ENCODE measurements around the gene GAS7. TPM values are rescaled to one million over a fixed set of nuclear protein-coding genes. Genes with fewer than 3 reads are reported as not detected.
A peak's percentile ranks its signal among the peaks of the same experiment; 100 is the strongest.

Gene GAS7
- total RNA-seq, 1 experiment from 2014 or later: 0.76 TPM

DNA sequence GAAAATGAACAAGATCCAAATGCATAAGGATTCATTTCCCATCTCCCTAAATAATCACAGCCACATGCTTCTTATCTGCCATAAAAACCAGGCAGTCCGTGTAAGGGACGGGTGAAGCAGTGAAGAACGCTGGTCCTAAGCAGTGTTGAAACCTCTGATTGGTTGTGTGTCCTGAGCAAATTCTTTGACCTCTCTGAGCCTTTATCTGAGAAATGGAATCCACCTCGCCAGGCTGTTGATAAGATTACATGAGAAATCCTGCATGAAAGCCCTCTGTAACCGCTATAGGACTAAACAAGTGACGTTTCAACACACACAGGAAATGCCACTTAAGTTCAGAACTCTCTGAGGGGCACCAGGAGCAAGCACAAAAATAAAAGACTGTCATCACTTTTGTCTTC lies 26.8 kb downstream of the GAS7 start:
- DNase-seq (ENCODE audit: low read depth): no peak

DNA sequence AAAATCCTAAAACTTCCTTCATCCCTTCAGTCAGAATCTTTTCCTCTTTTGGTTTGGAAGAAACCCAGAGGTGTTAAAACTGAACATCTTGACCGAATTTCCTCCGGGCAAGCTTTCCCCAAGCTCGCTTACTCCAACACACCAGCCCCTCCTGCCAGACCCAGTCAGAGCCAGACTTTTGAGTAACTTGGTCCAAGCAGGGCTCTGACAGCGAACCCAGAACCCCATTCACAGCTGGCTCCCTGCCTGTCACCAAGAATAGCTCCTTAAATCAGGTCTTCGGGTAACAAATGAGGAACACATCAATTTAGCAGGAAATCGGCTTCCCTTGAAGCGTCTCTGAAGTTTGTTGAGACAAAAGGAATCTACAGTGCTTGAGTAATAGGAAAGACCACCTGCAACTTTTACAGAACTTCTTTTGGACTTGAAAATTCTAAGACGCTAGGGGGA lies 27.3 kb downstream of the GAS7 start:
- DNase-seq (ENCODE audit: low read depth): no peak

DNA sequence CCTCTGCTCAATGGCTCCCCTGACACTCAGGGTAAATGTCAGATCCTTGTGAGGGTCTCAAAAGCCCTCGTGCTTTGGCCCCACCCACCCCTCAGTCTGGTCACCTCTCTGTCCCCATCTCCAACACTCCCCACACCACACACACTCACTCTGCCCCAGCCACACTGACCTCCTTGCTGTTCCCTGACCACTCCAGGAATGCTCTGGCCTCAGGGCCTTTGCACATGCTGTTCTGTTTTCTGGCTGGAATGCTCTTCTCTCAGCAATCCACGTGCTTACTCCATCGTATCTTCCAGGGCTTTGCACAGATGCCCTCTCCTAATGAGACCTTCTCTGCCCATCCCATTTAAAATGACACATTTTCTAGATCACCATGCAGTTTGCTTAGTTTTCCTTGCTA lies 28.2 kb downstream of the GAS7 start:
- no peak for DNase-seq (ENCODE audit: low read depth)

DNA sequence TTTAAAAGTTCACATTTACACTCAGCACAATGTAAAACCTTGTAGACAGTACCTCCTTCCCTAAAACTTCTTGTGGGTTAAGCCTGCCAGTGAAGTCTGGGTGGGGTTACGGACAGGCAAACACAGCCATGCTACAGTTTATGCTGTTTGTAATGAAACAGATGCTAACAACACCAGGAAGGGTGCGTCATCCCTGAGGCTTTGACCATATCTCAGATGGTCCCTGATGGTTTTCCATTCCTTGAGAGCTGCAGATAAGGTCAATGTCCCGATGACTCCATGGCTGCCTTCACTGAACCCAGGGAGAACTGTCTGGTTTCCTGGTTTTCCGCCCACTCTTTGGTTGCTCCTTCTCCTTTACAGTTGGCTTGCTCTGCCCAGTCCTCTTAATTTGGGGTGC lies 29.1 kb downstream of the GAS7 start:
- DNase-seq (ENCODE audit: low read depth): no peak

DNA sequence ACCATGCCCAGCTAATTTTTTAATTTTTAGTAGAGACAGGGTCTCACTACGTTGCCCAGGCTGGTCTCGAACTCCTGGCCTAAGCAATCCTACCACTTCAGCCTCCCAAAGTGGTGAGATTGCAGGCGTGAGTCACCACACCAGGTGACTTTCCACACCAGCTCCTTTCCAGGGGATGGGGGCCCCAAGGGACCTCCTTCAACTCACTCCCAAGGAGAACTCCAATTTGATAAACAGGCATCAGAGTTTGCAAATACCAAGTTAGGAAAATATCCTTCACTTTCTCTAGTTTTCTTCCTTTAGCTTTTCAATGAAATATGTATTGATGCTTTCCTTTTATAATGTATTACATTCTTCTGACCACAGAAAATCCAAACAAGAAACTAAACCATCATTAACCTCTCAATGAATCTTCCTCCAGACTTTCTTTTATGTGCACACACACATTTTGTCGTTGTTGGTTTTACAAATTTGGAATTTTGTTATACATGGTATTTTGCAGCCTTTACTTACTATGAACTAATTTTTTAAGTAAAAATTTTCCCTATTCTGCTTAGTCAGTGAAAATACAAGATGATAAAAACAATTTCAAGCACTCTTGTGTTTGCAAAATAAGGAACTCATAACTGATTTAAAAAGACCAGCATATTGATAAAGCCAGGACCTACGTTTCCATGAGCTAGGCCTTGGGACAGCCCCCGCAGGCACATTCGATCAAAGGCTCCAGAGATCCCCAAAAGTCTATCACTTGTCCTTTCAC lies 32.0 kb downstream of the GAS7 start:
- DNase-seq (ENCODE audit: low read depth): no peak

DNA sequence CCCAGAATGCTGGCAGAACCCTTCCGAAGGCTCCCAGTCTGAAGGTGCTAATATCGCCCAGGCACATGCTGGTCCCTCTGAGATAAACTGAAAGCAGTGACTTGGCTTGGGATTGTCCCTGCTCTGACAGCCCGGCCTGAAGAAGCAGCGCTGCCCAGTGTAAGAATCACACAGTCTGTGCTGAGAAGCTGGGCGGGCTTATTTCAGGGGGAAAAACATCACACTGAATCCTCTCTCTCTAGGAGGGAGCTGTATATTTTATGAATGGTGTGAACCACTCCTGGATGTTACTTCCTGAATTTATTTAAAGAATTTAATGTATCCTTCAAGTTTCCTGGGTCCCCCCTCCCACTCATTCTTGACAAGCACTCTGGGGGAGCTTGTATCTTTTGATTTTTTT lies 36.3 kb downstream of the GAS7 start:
- DNase-seq (ENCODE audit: low read depth): no peak

DNA sequence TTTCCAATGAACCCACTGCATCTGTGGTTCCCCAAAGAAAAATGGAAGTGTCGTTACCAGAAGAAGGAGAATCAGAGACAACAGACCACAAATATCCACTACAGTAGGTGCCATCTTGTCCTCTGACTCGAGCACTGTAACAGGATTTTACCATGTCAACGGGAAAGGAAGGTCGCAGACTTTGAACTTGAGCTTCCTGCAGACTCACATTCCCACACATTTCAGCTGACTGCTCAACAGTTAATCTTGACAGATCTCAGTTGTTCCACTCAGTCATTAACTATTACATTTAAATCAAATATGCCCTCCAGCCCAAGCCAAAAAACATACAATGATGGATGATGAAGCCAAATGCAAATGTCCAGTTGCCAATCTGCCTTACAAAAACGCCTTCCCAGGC lies 37.0 kb downstream of the GAS7 start:
- DNase-seq (ENCODE audit: low read depth): no peak

DNA sequence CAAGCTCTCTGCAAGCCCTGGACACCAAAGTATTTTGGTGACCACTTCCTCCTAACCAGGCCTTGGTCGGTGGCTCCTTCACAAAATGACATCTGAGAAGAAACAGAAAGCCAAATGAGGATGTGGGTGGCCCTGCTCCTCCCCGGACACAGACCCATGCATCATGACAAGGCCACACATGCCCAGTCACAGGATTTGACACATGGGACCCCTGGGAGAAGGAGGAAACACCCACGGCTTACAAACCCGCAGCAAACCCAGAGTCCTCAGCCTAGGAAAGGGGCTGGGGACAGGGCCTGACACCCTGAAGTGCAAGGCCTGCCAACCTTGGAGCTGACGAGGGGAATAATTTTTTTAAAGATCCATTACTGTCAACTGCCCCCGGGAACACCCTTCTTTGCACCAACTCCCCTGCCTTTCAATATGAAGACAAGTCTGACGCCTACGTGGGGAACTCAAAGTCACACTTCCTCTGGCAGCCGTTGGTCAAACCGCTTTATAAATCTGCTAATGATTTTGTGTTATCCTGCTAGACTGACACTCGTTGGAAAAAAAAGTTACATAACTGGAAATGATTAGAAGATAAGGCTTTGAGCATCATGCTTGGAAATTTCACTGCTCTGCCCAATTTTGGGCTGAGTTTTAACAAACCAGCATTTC lies 41.3 kb downstream of the GAS7 start:
- DNase-seq (ENCODE audit: low read depth): no peak

DNA sequence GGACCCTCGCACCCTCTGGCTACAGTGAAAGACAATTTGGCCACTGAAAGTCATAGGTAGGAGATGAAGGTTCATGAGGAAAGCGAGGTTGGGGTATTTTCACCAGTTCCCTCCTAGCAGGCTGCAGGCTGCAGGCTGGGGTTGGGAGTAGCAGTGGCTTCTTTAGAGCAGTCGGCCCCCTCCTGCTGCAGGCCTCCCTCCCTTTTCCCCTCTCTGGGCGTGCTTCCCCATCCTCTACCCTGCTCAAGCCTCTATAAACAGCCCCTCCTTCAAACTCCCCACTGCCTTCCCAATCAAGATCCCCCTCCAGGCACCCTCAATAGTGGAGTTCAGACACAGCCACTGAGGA lies 41.8 kb downstream of the GAS7 start:
- DNase-seq (ENCODE audit: low read depth): no peak

DNA sequence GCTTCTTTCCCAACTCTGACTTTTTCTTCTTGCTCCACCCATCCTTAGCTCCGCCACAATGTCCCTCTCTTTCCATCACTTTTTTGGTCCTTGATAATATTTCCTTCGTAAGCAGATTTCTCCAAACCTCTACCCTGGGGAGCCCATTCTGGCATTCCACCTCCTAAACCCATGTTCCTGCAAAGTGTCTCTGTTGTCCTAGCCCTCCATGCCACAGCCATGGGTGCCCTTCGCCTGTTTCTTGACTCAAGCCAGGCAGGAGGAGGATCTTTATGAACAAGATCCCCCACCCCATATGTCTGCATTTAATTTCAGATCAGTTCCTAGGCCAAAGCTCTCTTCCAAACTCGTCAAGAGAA lies 42.4 kb downstream of the GAS7 start:
- no peak for DNase-seq (ENCODE audit: low read depth)

DNA sequence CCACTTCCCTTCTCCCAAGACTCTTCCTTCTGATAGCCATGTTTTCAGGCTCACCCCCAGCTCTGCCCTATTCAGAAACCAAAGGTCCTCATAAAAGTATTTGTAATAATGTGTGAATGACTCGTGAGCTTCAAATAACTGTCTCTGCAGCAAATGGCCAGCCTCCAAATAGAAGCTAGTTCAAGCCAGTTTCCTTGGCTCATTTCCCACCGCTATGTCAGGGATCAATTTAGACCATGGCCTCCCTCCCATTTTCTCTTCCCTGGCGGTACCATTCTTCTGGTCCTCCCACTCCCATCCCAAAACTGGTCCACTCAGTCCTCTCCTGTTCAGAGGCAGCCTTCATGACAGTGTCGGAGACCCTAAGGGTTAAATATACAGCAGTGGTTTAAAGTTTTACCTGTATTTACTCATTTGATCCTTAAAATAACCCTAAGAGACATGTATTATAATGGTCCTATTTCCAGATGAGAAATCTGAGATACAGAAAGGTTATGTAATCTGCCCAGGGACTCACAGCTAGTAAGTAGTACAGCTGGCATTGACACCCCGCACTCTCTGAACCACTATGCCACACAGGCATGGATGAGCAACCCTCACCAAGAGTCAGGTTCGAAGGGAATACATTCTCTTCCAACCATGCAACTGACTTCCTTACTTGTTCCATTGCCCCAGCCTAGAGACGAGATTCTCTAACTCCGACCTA lies 42.9 kb downstream of the GAS7 start:
- DNase-seq (ENCODE audit: low read depth): no peak

DNA sequence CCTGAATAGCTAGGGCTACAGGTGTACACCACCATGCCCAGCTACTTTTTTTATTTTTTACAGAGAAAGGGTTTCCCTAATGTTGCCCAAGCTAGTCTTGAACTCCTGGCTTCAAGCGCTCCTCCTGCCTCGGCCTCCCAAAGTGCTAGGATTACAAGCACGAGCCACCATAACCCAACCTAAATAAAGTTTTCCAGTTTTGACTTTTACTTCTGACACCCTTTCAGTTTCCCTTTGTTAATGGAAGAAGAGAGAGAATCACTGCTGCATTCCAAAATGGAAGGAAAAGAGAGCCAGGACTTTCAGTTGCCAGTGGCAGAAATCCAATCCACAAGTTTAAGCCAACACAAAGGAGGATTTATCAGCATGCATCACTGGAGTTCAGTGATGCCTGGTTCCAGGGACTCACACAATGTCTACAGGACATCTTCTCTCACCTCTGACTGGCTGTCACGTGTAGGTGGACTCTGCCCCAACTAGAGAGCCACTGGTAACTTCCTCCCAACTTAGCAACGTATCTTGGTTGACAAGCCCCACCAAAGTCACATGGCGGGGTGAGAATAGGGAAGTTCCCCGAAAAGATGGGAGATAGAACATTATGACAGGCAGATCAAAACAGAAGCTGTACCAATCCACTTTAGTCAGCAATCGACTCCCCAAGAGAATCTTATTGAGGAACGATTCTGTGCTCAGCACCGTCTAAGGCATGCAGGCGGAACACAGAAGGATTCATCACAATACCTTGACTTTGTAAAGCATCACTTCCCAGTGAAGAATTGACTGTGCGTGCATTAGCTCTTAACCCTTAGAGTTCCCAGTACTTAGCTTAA lies 46.5 kb downstream of the GAS7 start:
- DNase-seq (ENCODE audit: low read depth): no peak

DNA sequence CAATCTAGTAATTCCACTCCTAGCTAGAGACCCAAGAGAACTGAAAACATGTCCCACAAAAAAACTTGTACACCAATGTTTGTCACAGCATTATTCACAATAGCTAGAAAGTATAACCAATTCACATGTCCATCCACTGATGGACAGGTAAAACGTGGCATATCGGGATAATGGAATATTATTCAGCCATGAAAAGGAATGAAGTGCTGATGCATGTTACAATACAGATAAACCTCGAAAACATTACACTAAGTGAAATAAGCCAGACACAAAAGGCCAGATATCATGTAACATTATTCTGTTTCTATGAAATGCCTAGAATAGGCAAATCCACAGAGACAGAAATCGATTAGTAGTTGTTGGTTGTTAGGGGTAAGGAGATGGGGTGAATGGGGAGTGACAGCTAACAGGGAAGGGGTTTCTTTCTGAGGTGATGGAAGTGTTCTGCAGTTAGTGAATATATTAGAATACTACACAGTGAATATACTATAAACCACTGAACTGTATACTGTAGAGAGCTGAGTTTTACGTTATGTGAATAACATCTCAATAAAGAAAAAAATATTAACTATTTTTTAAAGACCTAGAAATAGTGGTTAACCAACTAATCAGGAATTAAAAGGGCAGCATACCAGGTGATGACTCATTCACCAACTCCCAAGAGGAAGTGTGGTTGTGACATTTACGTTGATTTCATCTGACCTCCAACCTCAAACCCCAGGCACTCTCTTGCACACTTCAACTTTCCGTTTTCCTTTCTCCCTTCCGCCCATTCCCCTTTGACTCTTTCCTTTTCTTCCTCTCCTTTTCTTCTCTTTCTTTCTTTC lies 48.6 kb downstream of the GAS7 start:
- DNase-seq (ENCODE audit: low read depth): peak; percentile 56

DNA sequence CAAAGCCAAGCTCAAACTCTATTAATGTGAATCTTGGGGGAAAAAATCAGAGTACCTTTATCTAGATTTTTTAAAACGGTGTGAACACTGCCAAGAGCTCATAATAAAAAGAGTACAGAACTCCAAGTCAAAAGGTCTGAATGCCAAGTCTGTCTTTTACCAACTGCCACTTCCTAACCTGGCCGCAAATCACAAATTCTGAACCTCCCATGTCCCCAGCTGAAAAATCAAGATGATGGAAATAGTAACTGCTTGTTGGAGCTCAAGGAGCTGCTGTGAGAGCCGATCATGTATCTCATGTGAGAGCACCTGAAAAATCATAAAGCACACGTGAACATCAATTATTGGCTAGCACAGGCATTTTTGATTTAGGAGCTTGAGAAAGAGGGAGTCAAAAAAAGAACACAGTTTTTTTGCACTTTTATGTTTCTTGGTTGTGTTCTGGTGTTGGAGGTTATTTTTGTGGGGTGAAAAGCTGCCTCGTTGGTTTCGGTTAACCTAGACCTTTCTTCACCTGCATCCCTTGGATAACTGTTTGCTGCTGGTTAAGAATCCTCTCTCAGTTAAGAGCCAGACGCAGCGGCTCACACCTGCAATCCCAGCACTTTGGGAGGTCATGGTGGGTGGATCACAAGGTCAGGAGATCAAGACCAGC lies 50.5 kb downstream of the GAS7 start:
- no peak for DNase-seq (ENCODE audit: low read depth)

DNA sequence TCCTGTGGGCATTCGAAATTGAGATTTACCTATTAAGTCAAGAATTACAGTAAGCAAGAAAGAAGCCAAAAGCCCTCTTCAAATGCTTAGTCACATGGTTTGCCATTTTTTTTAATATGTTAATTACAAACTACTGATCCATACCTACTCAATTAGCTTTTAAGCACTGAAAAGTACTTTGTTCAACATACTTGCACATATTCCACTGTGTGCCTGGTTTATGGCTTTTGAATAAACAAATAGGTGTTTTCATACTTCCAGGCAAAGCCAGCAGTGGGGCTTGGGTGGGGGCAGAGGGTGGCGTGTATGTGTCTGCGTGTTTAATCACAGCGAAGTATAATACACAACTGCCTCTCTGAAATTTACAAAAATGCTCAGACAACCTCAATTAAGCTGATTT lies 51.4 kb downstream of the GAS7 start:
- DNase-seq (ENCODE audit: low read depth): no peak

DNA sequence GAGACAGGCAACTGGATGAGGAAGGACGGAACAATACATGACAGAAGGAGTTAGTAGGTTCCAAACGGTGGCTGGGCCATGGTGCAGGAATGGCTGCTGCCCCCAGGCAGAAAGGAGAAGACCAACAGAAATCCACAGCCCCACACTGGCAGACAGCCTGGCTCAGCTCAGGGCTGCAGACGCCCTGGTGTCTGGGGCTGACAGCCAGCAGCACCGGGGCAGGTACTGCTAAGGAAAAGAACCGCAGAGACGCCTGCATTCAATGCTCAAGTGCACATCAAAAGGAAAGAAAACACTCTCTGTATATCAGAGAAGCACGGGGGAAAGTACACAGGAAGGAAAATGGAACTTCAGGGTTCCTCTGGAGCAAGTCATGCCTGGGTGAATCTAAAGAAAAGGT lies 53.4 kb downstream of the GAS7 start:
- DNase-seq (ENCODE audit: low read depth): no peak

DNA sequence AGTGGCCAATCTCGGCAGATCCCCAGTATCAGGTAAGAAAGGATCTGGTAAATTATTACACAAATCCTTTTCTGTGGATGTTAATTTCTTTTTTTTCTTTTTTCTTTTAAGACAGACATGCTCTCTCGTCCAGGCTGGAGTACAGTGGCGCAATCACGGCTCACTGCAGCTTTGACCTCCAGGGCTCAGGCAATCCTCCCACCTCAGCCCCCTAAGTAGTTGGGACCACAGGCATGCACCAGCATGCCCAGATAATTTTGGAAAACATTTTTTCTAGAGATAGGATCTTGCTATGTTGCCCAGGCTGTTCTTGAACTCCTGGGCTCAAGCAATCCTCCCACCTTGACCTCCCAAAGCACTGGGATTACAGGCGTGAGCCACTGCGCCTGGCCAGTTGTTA lies 54.0 kb downstream of the GAS7 start:
- DNase-seq (ENCODE audit: low read depth): no peak

DNA sequence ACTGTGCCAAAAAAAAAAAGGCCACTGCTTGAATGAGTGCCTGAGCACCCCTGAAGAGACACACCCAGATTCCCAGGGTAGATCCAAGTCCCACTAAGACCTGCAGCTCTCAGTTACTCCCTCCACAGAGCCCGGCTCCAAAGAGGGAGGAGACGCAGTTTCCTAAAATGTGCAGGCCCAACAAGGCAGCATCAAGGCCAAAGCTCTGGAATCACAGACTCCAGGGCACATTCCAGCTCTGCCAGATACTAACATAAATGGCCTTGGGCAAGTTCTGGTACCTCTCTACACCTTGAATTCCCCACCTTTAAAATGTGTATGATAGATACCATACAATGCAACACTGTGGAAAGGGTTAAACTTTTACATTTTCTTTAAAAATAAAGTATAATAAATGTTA lies 57.0 kb downstream of the GAS7 start:
- no peak for DNase-seq (ENCODE audit: low read depth)

DNA sequence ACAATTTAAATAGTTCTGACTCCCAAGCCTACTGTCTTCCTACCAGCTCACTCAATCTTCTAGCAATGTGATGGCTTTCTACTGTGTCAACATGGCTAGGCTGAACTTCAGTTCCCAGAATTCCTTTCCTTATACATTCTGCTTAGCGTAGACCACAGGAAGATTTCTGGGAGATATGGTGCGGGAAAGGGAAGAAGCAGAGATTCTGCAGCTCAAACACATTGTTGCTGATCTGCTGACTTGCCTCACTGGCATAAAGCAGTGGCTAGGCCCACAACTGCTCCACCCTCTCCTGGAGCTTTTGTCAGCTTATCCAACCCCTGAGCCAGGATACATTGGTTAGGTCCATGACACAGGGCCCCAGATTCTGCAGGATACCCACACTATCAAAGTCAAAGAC lies 58.8 kb downstream of the GAS7 start:
- DNase-seq (ENCODE audit: low read depth): no peak

DNA sequence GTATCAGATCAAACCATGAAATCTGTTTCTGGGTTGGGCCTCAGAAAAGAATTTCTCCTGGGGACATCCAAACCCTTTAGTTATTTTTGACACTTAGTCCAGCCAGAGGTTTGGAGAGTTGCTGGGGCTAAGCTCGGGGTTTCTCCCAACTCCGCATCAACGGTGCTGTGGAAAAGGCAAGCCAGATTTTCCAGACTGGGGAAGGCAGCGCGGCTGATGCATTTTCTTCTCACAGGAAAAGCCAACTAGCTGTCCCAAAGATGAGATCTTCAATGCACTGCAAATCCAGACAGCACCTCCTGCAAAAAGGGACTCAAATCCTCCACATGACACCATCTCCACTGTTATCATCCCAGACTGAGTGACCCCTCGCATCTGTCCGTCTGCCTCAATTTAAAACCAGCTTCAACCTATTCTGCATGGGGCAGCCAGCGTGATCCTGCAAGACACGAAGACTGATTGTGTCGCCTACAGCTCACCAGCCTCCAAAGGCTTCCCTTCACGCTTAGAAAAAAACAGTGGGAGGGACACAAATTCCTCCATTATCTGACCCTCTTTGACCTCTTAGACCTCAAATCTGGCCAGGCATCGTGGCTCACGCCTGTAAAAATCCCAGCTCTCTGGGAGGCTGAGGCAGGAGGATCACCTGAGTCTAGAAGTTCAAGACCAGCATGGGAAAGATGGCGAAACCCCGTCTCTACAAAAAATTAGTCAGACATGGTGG lies 62.0 kb downstream of the GAS7 start:
- DNase-seq (ENCODE audit: low read depth): no peak
